Stimulated activated CD8-positive, alpha-beta memory T cell treated with anti-CD3 and anti-CD28 coated beads, Interleukin-12 subunit alpha, Interleukin-12 subunit beta, amount 100 ng/mL, for 24 hours (primary cell): ENCODE results near the gene EFNB2.
A peak's percentile ranks its signal among the peaks of the same experiment; 100 is the strongest.

Source experiments
- DNase-seq: peaks from one replicate; pipeline ENCODE4 v3.0.0-alpha.2; 2020; ENCODE audit errors: extremely low read depth

EFNB2 gene

GRCh38 chr13:106550570-106551135, 15.2 kb upstream of the EFNB2 start:
- DNase-seq, result no peak

DNA sequence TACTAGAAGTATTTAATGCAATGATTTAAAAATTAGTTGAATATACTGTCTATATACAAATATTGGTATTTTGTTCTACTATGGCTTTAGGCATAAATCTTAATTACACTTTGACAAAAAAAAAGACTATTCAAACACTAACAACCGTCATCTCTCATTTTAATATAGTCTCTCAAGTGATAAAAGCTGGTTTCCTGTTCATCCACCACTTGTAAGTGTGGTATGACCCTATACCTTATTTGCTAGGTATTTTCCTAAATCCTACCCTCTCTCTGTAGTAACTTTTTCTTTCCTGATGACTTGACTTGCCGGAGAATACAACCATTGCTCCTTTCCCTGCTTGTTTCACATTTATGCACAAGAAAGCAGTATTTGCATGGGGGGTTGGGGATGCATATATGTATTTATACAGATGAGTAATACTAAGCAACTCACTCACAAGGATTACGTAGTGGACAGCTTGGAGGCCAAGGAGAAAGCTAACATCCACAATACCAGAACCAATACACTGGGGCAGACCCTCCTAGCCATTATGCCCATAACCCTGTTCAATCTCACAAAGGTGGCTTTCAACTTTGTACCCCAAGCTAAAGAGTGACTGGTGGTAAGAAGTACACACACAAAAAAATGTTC, 12.7 kb upstream of the EFNB2 start:
- DNase-seq, result no peak

GRCh38 chr13:106541826-106542225, 6.4 kb upstream of the EFNB2 start:
- no peak for DNase-seq

DNA sequence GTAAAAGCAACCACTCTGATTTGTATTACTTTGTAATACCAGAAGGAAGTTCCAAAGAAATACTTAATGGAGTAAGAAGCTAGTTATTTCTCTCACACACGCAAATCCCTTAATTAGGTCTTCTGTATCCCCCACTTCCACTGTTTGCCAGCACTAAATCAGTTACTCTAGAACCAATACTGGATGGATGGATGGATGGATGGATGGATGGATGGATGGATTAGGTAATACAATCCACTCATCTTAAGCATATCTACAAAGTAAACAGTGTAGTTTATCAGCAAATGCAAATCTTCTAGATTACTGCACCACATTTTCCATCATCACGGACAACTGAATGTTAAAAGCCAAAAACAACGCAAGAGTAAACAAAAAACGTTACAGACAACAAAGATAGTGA, 5.2 kb upstream of the EFNB2 start:
- DNase-seq, result no peak

DNA sequence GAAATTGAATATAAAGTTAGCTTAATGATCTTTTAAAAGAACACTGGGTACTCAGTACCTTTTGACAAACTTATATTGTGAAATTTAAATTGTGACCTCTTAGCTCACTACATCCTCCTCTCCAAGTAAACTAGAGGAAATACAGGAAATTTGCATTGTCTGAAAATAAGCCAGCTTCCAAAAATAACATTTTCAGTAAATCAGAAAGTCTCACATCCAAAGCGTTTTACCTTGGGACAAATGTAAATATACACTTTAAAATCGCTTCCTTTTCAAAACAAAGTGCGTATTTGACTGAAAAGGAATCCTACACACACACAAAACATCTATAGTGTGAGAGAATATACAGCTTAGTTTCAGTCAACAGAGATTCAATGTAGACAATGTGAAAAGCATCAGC, 2.1 kb upstream of the EFNB2 start:
- no peak for DNase-seq

GRCh38 chr13:106536244-106537034, 977 bp upstream of the EFNB2 start:
- peak; percentile 64 for DNase-seq

- no peak for DNase-seq
Measured at GRCh38 chr13:106534639-106535551, 567 bp downstream of the EFNB2 start.

DNA sequence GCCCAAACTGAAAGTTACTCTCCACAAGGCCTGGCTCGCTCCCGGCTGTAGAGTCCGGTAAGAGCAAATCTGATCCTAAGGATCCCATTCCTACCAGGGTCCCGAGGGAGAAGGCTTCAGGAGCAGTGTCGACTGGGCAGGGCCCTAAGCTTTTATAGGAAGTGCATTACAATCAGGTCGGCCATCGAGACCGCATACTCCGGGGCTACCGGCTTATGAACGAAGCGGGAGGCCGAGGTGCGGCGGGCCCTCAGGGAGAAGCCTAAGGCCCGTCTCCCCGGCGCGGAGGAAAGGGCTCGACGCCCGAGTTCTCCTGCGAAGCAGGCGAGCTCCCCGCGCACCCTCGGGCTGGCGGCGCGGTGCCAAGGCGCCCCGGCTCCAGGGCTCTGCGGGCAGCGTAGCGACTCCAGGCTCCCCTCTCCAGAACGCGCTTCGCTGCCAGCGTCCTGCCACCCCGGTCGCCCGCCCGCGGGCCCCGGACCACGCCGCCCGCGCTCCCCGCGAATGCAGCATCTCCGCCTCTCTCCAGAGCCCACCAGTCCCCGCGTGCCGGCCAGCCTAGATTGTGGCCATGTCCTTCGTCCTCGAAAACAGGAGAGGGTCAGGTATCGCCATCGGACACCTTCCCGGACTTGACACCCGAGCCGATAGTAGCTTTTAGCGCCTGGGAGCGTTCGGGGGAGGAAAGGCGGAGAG, 1.4 kb downstream of the EFNB2 start:
- no peak for DNase-seq

DNA sequence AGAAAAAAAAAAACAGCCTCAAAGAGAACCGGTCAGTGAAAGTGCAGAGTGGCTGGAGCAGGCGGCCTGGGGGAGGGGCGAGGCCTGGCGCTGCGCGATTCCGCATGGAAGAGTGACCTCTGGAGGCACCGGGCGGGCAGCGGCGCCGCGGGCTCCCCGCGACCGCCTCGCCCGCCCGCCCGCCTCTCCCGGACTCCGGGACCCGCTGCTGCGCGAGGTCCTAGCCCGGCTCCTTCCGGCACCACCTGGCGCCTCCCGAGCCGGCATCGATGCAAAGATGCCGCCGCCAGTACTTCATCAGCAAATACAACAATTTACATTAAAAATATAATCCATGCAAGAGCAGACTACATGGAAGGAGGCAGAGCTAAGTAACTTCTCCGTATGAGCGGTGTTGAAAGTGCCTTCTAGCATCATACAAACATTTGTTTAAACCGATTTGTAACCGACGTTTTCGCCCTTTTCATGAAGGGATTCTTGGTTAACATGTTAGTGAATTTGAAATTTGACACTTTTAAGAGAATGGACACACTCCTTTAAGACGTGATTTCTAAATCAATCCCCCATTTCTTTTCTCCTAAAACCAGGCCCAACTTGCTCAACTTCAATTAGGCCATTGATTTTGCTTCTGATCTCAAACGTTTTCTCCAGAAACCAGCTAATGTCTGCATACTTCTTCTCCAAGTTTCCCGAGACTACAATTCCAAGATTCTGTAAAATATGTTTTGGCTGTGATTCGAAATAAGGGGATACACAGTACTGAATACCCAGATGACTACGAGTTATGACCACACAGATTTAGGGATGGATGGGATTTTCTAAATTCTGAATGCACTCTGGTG, 2.1 kb downstream of the EFNB2 start:
- no peak for DNase-seq

- no peak for DNase-seq
Measured at GRCh38 chr13:106532111-106532929, 3.1 kb downstream of the EFNB2 start.

- DNase-seq, result no peak
Measured at GRCh38 chr13:106530980-106531481, 4.4 kb downstream of the EFNB2 start.

DNA sequence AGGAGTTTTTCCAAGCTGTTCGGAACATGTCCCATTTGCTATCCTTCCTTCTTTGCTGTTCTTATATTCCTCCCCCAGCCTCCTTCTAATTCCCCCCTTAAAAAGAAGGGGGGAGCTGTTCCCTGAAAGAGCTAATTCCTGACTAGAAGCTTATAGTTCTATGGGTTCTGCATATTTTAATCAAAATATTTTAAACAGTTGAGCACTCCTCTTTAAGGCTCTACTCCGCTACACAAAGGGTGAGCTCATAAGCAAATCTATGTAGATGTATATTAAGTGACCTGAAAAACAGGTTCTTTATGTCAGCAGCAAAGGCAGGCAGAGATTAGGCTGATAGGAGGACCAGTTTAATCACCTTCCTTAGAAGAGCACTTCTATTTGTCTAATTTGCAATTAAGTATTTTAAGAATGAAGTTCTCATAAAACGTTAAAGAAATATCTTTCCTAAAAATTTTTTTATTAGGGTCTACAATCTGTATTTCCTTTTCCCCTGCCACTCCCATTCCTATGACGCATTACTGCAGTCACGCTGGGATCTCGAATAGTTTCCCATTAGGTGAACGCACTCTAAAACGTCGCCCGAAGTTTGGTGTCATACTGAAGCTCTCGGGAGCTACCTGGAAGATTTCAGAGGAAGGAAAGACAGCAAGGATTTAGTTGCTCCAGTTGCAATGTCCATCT, 5.2 kb downstream of the EFNB2 start:
- no peak for DNase-seq

GRCh38 chr13:106529415-106530170, 5.9 kb downstream of the EFNB2 start:
- no peak for DNase-seq

- DNase-seq, result no peak
Measured at GRCh38 chr13:106528718-106529414, 6.6 kb downstream of the EFNB2 start.

DNA sequence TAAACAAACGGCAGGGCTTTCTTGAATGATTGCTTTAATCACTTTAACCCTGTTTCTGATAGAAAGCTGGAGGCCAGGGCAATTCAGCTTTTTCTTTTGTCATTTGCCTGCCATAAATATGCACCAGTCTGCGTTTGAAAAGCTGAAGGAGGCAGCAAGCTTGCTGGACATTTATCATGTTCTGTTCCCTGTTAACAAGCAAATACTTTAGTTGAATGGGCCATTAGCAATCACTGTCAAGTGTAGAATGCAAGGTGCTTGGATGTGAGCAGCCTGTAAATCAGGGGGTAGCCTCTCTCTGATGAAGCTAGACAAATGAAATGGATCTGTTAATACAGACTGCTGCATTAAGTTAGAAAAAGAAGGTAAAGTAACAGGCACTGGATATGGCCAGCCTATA, 7.6 kb downstream of the EFNB2 start:
- DNase-seq, result no peak

DNA sequence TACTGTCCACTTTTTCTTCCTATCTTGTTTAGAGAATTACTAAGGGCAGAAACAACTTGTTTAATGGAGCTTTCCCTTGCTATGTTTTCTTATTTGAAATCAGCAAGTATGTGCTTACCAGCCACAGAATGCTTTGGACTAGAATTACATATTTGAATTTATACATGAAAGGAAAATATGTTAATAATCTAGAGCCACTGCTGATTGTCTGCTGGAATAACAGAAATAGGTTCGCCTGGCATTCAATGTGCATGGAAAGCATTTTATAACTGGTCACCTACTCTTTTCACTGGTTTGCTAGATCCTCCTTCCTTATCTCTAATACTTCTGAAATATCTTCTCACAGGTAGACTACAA, 8.0 kb downstream of the EFNB2 start:
- DNase-seq, result no peak

DNA sequence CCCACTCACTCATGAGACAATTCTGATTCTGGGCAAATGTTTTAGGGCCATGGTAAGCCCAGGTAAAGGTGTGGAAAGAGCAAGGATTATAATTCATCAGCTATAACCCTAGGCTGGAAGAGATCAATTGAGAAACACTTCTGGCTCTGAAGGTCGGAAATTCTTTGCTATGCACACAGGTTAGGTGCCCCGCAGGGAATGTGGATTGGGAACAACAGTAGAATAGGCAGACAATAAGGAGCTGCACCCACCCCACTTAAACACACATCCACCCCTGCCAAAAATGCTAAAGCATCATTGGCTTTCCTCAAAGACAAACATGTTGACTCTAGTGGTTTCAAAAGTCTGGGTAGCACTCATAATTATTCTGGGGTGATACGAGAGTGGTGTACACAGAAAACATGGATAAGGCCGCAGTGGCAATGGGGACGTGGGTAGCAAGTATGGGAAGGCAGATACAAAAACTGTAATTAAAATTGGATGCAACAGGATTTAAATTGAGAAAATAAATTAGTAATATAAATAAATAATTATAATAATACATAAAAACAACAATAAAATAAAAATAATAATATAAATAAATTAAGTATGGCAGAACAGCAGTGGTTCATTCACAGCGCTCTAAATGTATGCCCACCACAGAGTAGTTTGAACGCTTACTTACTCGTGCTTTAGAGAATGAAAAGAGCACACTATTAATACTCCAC, 8.6 kb downstream of the EFNB2 start:
- no peak for DNase-seq
